Gastroesophageal sphincter (tissue), 3 donors: ENCODE data around the gene C2CD4C.

ENCODE experiments used
- EP300 ChIP-seq: sonication (generic); formaldehyde crosslinking; IDR thresholded peaks from one replicate; pipeline ENCODE4 v1.6.1; 2017; ENCODE audit warnings: antibody characterized with exemption, mild to moderate bottlenecking
- POLR2A ChIP-seq, 2 donors: fragments of 450-650 bp; IDR thresholded peaks; one replicate each; pipeline ENCODE4 v1.6.1; 2017; ENCODE audit warnings: antibody characterized with exemption in 2 of 2, mild to moderate bottlenecking in 2 of 2, moderate library complexity in 1 of 2
- POLR2AphosphoS5 ChIP-seq: sonication (generic); formaldehyde crosslinking; IDR thresholded peaks from one replicate; pipeline ENCODE4 v1.6.1; 2017; ENCODE audit warnings: antibody characterized with exemption
- TF ChIP-seq, protein P1 (sequence below), 4 experiments: fragments of 200-600 bp in 2 of 4; fragments of 450-650 bp in 2 of 4; sonication (generic) in 1 of 4; IDR thresholded peaks; one replicate each; pipeline ENCODE4 v1.5.1; 2017 to 2019; ENCODE audit warnings: antibody characterized with exemption in 4 of 4, mild to moderate bottlenecking in 2 of 4, moderate library complexity in 2 of 4

DNA sequence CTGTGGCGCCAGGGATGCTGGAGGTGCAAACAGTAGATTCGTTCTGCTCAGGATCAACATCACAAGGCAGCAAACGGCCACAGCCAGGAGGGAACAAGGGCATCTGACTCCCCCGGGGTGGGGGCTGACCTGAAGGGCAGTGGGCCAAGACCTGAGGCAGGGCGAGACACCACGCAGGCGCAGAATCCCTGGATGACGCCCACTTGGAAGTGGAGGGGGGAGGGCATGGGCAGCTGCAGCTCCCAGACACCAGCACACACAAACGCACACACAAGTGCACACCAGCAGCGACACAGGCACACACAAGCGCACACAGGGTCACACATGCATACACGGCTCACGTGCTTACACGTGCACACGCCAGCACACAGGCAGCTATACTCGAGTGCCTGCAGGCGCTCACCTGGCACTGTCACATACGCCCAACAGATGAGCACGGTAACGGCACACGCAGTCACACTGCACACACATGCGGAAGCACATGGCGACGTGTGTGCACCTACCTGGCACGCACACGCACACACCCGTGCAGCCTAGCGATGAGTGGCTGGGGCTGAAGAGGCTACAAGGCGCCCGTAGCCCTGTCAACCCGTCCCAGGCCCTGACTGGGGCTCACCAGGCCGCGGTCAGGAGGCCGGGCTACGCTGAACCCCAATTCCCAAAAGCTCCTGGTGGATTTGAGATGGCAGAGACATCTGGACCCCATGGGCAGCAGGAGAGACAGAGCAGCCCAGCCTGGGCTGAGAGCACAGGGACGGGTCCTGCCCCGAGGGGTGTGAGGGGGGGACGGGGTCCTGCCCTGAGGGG is 5.5 kb downstream of the C2CD4C start:
- TF ChIP-seq, protein P1, sequence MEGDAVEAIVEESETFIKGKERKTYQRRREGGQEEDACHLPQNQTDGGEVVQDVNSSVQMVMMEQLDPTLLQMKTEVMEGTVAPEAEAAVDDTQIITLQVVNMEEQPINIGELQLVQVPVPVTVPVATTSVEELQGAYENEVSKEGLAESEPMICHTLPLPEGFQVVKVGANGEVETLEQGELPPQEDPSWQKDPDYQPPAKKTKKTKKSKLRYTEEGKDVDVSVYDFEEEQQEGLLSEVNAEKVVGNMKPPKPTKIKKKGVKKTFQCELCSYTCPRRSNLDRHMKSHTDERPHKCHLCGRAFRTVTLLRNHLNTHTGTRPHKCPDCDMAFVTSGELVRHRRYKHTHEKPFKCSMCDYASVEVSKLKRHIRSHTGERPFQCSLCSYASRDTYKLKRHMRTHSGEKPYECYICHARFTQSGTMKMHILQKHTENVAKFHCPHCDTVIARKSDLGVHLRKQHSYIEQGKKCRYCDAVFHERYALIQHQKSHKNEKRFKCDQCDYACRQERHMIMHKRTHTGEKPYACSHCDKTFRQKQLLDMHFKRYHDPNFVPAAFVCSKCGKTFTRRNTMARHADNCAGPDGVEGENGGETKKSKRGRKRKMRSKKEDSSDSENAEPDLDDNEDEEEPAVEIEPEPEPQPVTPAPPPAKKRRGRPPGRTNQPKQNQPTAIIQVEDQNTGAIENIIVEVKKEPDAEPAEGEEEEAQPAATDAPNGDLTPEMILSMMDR (IDR thresholded peaks at IDR 0.05), result no peak
- TF ChIP-seq POLR2A (IDR thresholded peaks at IDR 0.05), result no peak
- no peak for TF ChIP-seq POLR2AphosphoS5
- TF ChIP-seq EP300, result no peak
